OCI-LY1 (cell line): ENCODE results near the gene MEMO1.

Experiments
- H2AFZ ChIP-seq: fragments of 200-600 bp; sonication (generic), shearing (Covaris generic); 2 replicates; pipeline ENCODE4 v1.6.0; 2014; ENCODE audit warnings: antibody characterized with exemption, mild to moderate bottlenecking, low read length
- H3F3A ChIP-seq: fragments of 200-600 bp; sonication (generic), shearing (Covaris generic); 2 replicates; pipeline ENCODE4 v1.6.0; 2014; ENCODE audit warnings: mild to moderate bottlenecking, antibody characterized with exemption, low read length, moderate library complexity; ENCODE audit not compliant: insufficient read depth
- H3K27ac ChIP-seq: fragments of 200-600 bp; sonication (generic); 2 replicates; pipeline ENCODE4 v1.5.1; 2014; ENCODE audit warnings: low read length, mixed run types, mild to moderate bottlenecking, low read depth; ENCODE audit not compliant: poor library complexity, severe bottlenecking
- H3K27me3 ChIP-seq: fragments of 200-600 bp; sonication (generic); 2 replicates; pipeline ENCODE4 v1.6.0; 2014; ENCODE audit warnings: antibody characterized with exemption, mild to moderate bottlenecking, low read length, moderate library complexity; ENCODE audit not compliant: insufficient read depth
- H3K36me3 ChIP-seq: fragments of 200-600 bp; sonication (generic); 2 replicates; pipeline ENCODE4 v1.6.1; 2014; ENCODE audit warnings: mild to moderate bottlenecking, antibody characterized with exemption, low read length, moderate library complexity, mixed read lengths; ENCODE audit not compliant: insufficient read depth
- H3K4me1 ChIP-seq: fragments of 200-600 bp; sonication (generic); 2 replicates; pipeline ENCODE4 v1.5.1; 2014; ENCODE audit warnings: mild to moderate bottlenecking, low read length, moderate library complexity; ENCODE audit not compliant: insufficient read depth, severe bottlenecking
- H3K4me2 ChIP-seq: fragments of 200-600 bp; sonication (generic), shearing (Covaris generic); 2 replicates; pipeline ENCODE4 v1.6.1; 2014; ENCODE audit warnings: low read length
- H3K4me3 ChIP-seq: fragments of 200-600 bp; sonication (generic); 2 replicates; pipeline ENCODE4 v1.5.1; 2014; ENCODE audit warnings: low read length, low read depth, mild to moderate bottlenecking, mixed read lengths; ENCODE audit not compliant: poor library complexity, severe bottlenecking
- H3K79me2 ChIP-seq: fragments of 200-600 bp; shearing (Covaris generic); 2 replicates; pipeline ENCODE4 v1.6.1; 2016; ENCODE audit warnings: mixed run types, low read length, mixed read lengths; ENCODE audit not compliant: insufficient read depth
- H3K9ac ChIP-seq: fragments of 200-600 bp; sonication (generic), shearing (Covaris generic); 2 replicates; pipeline ENCODE4 v1.6.1; 2014; ENCODE audit warnings: mild to moderate bottlenecking, low read length, mixed read lengths
- H3K9me2 ChIP-seq: fragments of 200-600 bp; sonication (generic), shearing (Covaris generic); 2 replicates; pipeline ENCODE4 v1.6.1; 2014; ENCODE audit warnings: low read depth, mild to moderate bottlenecking, low read length, mixed read lengths
- H3K9me3 ChIP-seq: fragments of 200-600 bp; shearing (Covaris generic); 2 replicates; pipeline ENCODE4 v1.6.1; 2014; ENCODE audit warnings: low read length, mixed read lengths
- H4K20me1 ChIP-seq: fragments of 200-600 bp; sonication (generic), shearing (Covaris generic); 2 replicates; pipeline ENCODE4 v1.6.0; 2016; ENCODE audit warnings: mild to moderate bottlenecking, low read length; ENCODE audit not compliant: insufficient read depth
- CTCF ChIP-seq: fragments of 200-600 bp; sonication (generic), shearing (Covaris generic); IDR thresholded peaks from 2 replicates; pipeline ENCODE4 v1.5.1; 2017; ENCODE audit warnings: mild to moderate bottlenecking, antibody characterized with exemption, low read length, moderate library complexity, mixed read lengths
- EZH2 ChIP-seq: fragments of 200-600 bp; sonication (generic), shearing (Covaris generic); IDR thresholded peaks from 2 replicates; pipeline ENCODE4 v1.8.0; 2017; ENCODE audit warnings: borderline replicate concordance, mixed run types, mild to moderate bottlenecking, antibody characterized with exemption, low read length, moderate library complexity, mixed read lengths

Gene MEMO1

GRCh38 chr2:32005371-32005976 lies 5.3 kb downstream of the MEMO1 start:
- Histone ChIP-seq H4K20me1 (no peaks in the 10 kb centered on the region), H3K79me2 (peaks cover 86% of the 10 kb centered on the region), H3K9ac (no peak overlapping the region), H2AFZ (no peak overlapping the region), H3K9me2 (no peaks in the 10 kb centered on the region), H3K36me3 (peaks cover 13% of the 10 kb centered on the region), H3F3A (no peaks in the 10 kb centered on the region), H3K27ac (no peak overlapping the region), H3K4me1 (peaks cover 45% of the 10 kb centered on the region), H3K4me3 (no peak overlapping the region), H3K9me3 (no peaks in the 10 kb centered on the region), H3K4me2 (no peak overlapping the region), H3K27me3 (no peaks in the 10 kb centered on the region)
- TF ChIP-seq CTCF, result no peak
- TF ChIP-seq EZH2, result no peak

GRCh38 chr2:32003791-32004190 lies 7.0 kb downstream of the MEMO1 start:
- H3K4me3 ChIP-seq, result no peak overlapping the region
- no peak overlapping the region for H3K9ac ChIP-seq
- no peak overlapping the region for H3K4me2 ChIP-seq
- no peak overlapping the region for H2AFZ ChIP-seq
- no peaks in the 10 kb centered on the region for H3K27me3 ChIP-seq
- no peak overlapping the region for H3K27ac ChIP-seq
- H4K20me1 ChIP-seq, result no peaks in the 10 kb centered on the region
- H3F3A ChIP-seq, result no peaks in the 10 kb centered on the region
- H3K9me3 ChIP-seq, result no peaks in the 10 kb centered on the region
- H3K36me3 ChIP-seq, result peaks cover 13% of the 10 kb centered on the region
- H3K4me1 ChIP-seq, result peaks cover 56% of the 10 kb centered on the region
- H3K79me2 ChIP-seq, result peaks cover 92% of the 10 kb centered on the region
- no peaks in the 10 kb centered on the region for H3K9me2 ChIP-seq
- TF ChIP-seq CTCF, result no peak
- TF ChIP-seq EZH2, result no peak

- H3K79me2 ChIP-seq, result peaks cover 92% of the 10 kb centered on the region
- H3F3A ChIP-seq, result no peaks in the 10 kb centered on the region
- H3K27me3 ChIP-seq, result no peaks in the 10 kb centered on the region
- H3K4me1 ChIP-seq, result peaks cover 56% of the 10 kb centered on the region
- no peaks in the 10 kb centered on the region for H4K20me1 ChIP-seq
- H3K27ac ChIP-seq, result no peak overlapping the region
- no peaks in the 10 kb centered on the region for H3K9me2 ChIP-seq
- H2AFZ ChIP-seq, result no peak overlapping the region
- no peaks in the 10 kb centered on the region for H3K9me3 ChIP-seq
- no peak overlapping the region for H3K9ac ChIP-seq
- no peak overlapping the region for H3K4me3 ChIP-seq
- TF ChIP-seq CTCF (no peak), EZH2 (no peak)
- H3K4me2 ChIP-seq, result no peak overlapping the region
- H3K36me3 ChIP-seq, result peaks cover 13% of the 10 kb centered on the region
These were observed 8.4 kb downstream of the MEMO1 start for GRCh38 chr2:32002406-32002805.
